Measurements from ENCODE around the gene PRSS27.

The PRSS27 gene

GRCh38 chr16:2749936-2750335 lies 29.9 kb upstream of the PRSS27 start:
- no peak for DNase-seq

- DNase-seq, result no peak
Measured at GRCh38 chr16:2749476-2749875, 29.5 kb upstream of the PRSS27 start.

GRCh38 chr16:2748757-2749455 lies 28.9 kb upstream of the PRSS27 start:
- no peak for DNase-seq

- DNase-seq, result no peak
Measured at GRCh38 chr16:2745961-2746360, 25.9 kb upstream of the PRSS27 start.

GRCh38 chr16:2745116-2745890 lies 25.3 kb upstream of the PRSS27 start:
- no peak for DNase-seq

- DNase-seq, result no peak
Measured at GRCh38 chr16:2744711-2745110, 24.7 kb upstream of the PRSS27 start.

- no peak for DNase-seq
Measured at GRCh38 chr16:2743007-2743810, 23.2 kb upstream of the PRSS27 start.

- no peak for DNase-seq
Measured at GRCh38 chr16:2742323-2743006, 22.4 kb upstream of the PRSS27 start.

GRCh38 chr16:2741168-2741567 lies 21.1 kb upstream of the PRSS27 start:
- no peak for DNase-seq

GRCh38 chr16:2740476-2740875 lies 20.5 kb upstream of the PRSS27 start:
- DNase-seq, result no peak

GRCh38 chr16:2739625-2740430 lies 19.8 kb upstream of the PRSS27 start:
- DNase-seq, result no peak

GRCh38 chr16:2738615-2739014 lies 18.6 kb upstream of the PRSS27 start:
- DNase-seq, result no peak

GRCh38 chr16:2737895-2738418 lies 17.9 kb upstream of the PRSS27 start:
- DNase-seq, result no peak

- no peak for DNase-seq
Measured at GRCh38 chr16:2737238-2737605, 17.2 kb upstream of the PRSS27 start.

- DNase-seq, result no peak
Measured at GRCh38 chr16:2736476-2737237, 16.6 kb upstream of the PRSS27 start.

GRCh38 chr16:2734844-2735515 lies 15.0 kb upstream of the PRSS27 start:
- no peak for DNase-seq

- DNase-seq, result no peak
Measured at GRCh38 chr16:2728034-2728433, 8.0 kb upstream of the PRSS27 start.

GRCh38 chr16:2726923-2727322 lies 6.9 kb upstream of the PRSS27 start:
- DNase-seq, result no peak

- DNase-seq, result no peak
Measured at GRCh38 chr16:2724816-2725348, 4.9 kb upstream of the PRSS27 start.

GRCh38 chr16:2724088-2724676 lies 4.2 kb upstream of the PRSS27 start:
- DNase-seq, result no peak
